GM19438 (cell line): ENCODE measurements around the gene PARL.

ENCODE experiments used
- ATAC-seq: cut with Tn5 transposase; IDR thresholded peaks from one replicate; pipeline ENCODE4 v1.9.1; 2021; ENCODE audit warnings: low read depth; ENCODE audit not compliant: unreplicated experiment

The PARL gene, protein sequence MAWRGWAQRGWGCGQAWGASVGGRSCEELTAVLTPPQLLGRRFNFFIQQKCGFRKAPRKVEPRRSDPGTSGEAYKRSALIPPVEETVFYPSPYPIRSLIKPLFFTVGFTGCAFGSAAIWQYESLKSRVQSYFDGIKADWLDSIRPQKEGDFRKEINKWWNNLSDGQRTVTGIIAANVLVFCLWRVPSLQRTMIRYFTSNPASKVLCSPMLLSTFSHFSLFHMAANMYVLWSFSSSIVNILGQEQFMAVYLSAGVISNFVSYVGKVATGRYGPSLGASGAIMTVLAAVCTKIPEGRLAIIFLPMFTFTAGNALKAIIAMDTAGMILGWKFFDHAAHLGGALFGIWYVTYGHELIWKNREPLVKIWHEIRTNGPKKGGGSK

DNA sequence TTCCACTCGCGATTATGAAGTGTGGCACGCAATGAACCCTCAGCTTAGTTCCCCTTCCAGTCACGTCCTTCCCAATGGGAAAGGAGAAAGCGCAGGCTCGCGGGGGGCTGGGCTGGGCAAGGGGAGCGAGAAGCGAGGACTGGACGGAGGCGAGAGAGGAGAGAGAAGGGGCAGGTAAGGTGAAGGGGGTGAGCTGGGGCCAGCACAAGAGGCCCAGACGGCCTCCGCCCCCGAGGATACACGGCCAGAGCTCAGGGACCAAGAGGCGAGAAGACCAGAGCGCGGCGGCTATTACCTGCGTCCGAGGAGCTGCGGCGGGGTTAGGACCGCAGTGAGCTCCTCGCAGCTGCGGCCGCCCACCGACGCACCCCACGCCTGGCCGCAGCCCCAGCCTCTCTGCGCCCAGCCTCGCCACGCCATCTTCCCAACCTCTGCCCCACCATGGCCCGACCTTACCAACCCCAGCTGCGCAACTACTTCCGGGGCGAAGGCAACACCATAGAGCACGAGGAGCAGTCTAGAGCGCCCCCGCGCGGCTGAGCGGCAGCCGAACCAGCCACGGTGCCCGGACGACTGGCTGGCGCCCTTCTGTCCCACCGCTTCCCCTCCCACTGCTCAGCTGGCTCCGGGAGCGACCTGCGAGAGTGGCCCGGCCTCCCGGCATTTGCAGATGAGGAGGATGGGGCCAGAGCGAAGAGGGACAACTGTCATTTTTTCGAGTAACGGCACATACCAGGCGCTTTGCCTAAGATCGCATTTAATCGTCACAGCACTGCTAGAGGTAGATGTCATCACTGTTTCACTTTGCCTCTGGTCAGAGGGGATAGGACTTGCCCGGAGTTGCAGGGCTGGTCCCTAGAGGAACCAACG lies at the start of gene PARL:
Gene PARL, minus strand, starts transcription at position 454 of the 870 bp plus-strand sequence. Its CDS starts 34 bp downstream, at position 420.
- ATAC-seq, result peak; percentile 100

DNA sequence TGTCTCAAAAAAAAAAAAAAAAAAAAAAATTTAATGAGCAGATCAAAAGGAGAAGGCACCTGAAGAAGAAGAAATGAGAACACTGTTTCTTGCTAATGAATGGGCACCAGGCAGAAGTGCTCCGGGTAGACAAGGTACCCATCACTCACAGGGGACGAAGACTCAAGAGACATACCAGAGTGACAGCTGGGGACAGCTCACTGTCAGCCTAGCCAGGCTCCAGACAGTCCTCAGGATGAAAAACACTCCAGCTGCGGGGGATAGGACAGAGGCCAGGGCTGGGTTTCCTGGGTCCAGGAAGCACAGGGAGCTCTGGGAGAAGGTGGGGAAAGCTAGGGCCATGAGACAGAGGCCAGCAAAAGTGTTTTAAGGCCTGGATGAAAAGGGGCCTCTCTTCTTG lies 48.5 kb upstream of the PARL start:
- no peak for ATAC-seq

DNA sequence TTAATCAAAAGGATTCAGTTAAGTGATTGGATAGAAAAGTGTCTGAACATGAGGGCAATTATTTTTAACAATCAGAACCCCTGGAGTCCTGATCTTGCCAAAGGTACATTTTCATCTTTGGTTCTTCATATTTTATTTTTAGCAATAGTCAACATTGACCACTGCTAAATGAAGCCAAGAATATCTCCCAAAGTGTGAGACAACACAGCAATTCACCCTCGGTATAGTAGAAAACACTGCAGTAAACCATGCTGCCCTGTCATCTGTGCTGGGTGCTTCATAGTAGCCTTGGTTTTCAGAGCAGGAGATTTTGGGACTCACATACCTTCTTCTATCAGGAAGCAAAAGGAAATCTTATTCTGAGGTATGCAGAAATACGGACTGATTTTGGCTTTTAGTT lies 47.2 kb upstream of the PARL start:
- ATAC-seq, result no peak

DNA sequence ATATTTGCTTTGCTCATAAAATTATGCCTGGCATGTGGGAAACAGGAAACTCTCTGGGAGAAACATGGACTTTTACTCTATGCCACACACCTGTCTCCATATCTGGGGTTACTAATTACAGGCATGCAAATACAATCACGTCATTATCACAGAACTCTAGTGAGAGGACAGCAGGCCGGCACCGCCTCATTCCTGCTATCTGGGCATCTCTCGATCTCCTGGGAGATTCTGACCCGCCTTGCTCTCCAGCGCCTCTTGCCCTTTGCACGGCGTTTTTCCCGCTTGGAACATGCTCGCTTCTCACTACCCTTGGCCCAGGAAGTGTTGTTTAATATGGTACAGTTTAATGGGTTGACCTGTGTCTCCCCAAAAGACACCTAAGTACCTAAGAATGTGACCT lies 45.4 kb upstream of the PARL start:
- no peak for ATAC-seq

DNA sequence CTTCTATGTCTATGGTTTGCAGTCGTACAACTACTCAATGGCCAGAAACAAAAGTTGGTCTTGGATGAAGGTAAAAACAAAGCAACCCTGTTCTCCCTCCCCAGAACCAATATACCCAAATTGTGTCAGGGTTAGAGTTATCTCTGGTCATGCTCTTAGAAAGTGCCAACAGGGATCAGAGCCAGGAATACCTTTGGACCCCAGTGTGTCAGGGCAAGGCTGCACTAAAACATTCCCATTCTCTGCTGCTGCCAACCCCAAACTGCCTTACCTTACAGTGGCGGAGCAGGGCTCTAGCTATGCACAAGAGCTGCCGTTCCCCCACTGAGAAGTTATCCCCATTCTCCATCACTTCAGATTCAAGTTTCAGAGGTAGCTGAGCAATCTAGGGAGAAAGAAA lies 42.4 kb upstream of the PARL start:
- no peak for ATAC-seq

DNA sequence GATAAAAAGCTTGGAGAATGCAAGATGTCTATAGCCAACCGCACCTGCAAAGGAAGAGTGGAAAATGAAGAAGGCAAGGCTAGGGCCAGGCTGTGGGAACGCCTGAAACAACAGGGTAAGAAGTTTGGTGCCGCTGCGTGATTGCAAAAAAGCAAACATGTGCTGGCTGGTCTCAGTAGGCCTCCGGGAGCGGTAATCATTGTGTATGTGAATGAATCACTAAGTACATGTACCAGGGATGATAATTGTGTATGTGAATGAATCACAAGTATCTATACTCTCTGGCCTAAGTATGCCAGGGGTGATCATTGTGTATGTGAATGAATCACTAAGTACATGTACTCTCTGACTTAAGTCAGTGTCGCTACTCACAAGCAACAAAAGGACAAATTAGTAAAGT lies 40.3 kb upstream of the PARL start:
- ATAC-seq, result no peak

DNA sequence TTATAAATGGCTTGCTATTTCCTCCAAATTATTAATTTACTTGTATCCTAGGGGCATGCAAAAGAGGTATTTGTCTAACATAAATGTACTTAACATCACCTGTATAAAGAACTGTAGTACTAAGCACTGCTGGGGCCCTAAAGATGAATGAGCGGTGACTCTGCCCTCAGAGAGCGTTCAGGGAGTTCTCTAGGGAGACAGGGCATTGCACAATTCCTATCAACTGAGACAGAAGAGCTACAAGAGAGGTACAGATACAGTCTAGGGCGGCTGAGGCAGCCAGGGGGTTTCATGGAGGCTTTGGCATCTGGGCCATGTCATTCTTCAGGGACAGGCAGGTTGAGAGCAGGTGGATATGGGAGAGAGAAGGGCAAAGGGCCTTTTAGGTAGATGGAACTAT lies 39.9 kb upstream of the PARL start:
- ATAC-seq, result no peak

DNA sequence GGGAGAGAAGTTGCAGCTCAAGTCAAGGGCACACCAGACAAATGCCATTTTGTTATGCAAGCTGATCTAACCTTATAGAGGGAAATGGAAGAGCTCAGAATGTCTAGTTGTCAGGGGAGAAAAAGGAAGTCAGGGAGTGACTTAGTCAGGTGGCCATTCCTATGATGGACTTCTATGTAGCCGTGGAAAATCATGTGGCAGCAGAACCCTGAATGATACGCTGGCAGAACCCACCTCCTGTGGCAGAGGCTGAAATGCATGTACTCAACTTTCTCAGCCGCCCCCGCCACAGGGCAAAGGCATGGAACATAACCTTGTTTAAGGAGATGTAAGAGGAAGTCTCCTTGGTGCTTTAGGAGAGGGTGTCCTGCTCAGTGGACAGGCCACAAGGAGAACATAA lies 37.7 kb upstream of the PARL start:
- ATAC-seq, result no peak

DNA sequence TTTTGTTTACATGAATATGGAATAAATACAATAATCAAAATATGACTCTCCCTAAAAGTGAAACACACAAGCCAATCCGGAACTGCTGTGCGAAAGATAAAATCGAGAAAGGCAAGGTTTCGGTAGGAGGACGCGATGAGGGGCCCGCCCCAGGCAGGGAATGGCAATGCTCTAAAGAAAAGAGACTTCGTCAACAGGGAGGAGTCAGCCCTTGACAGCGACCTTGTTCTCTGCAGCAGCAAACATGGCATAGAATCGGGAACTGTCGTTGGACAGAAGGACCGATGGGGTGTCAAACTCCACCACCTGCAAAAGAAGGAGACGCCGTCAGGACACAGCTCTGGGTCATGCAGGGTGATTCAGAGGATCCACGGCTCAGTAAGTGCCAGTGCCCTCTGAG lies 36.4 kb upstream of the PARL start:
- ATAC-seq, result no peak

DNA sequence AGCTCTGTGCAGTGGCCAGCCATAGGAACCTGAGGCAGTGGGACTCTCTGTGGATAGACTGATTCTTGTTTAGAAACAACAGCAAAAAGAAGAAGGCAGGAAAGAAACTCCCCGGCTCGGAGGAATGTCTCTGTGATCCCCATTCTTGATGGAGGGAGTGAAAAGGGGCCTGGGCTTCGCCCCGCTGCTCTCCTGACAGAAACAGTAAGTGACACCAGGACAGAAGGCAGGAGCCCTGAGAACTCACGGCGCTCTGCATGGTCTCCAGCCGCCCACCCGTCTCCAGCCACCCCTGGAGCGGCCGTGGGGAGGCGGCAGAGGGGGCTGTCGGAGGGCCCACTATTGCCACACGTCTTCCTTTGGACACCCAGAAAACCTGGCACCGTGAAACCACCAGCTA lies 35.7 kb upstream of the PARL start:
- ATAC-seq, result no peak

DNA sequence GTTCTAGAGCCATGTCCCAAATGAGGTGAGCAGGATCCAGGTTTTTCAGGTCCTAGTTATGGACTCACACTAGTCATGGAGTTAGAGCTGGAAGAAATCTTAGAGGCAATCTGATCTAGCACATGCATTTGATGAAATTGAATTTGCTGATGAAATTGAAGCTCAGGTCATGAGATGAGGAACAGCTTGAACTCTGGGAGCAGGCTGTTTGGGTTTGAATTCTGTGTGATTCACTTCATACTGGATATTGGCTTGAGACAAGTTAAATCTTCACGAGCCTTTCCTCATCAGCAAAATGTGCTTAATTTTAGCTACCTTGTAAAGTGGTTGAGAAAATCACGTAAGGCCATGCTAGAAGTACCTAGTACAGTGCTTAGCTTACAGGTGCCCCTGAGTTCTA lies 33.5 kb upstream of the PARL start:
- ATAC-seq, result no peak

DNA sequence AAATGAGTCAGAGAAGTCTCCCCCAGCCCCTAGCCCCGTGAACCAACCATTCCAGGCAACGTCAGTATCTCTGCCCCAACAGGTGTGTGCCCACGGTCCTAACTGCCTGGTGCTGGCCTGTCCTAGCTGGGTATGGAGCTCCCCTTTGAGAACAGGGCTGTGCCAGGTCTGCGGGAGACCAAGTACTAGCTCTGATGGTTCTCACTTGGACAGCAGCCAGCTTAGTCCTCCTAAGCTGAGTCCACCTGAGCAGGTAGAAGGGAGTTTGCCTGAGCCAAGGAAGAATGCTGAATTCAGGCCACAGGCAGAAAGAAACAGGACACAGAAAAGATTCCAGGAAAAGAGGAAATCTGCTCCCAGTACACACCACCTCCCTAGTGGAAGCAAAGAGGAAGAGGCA lies 33.1 kb upstream of the PARL start:
- no peak for ATAC-seq

DNA sequence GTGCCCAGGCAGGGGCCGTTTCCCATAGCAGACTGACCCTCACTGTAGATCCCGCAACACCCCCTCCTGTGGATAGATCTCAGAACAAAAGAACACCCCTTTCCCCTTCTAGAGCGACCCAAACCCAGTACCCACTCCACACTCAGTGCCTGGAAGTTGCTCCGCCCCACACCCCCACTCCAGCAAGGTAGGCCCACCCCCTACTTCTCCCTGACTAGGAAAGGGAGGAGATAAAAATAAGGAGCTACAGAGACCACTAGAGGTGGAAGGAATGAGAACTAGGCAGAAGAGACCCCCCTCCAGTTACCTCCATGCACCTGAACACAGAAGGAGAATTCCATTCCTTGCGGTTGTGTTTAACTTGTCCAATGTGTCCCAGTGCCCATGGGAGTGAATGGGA lies 30.2 kb upstream of the PARL start:
- no peak for ATAC-seq

DNA sequence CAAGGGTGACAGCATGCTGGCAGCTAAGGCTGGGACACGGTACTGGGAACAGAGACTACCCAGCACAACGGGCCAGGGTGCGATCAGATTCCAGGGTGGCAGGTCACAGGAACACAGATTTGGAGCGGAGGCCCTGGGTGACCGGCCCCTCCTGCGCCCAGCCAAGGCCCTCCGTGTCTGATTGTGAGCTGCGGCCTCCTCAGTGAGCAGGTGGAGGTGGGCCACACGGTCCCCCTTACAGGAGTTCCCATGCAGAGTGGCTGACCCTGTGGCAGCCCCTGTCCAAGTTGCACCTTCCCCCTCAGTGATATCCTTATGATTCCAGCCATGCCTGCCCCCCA lies 28.9 kb upstream of the PARL start:
- ATAC-seq, result no peak

DNA sequence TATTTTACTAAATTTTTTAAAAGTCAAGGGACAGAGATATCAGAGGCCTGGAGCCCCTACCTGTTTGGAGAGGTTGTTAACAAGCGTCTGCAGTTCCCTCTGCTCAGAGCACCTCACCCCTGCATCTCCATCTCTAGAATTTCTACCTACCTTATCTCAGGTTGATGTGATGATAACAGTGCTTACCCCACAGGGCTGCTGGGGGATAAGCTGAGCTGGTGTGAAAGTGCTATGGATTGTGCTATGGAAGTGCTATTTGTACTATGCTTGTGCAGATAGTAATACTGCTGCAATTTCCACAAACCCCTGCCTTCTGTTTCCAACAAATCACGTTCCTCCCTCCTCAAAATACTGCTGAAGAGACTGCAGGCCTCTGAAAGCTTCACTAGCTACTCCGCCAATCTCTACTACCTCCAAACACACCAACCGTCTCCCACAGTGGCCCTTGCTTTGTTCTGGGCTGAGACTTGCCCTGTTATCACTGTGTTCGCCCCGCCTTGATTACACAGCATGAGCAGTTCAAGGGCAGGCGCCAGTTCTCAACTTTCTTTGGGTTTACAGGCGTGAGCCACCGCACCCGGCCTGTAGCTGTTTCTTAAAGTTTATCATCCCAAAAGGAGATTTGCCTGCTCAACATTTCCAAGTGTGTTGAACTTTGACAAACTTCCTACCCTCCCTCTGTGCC lies 28.4 kb upstream of the PARL start:
- ATAC-seq, result no peak

DNA sequence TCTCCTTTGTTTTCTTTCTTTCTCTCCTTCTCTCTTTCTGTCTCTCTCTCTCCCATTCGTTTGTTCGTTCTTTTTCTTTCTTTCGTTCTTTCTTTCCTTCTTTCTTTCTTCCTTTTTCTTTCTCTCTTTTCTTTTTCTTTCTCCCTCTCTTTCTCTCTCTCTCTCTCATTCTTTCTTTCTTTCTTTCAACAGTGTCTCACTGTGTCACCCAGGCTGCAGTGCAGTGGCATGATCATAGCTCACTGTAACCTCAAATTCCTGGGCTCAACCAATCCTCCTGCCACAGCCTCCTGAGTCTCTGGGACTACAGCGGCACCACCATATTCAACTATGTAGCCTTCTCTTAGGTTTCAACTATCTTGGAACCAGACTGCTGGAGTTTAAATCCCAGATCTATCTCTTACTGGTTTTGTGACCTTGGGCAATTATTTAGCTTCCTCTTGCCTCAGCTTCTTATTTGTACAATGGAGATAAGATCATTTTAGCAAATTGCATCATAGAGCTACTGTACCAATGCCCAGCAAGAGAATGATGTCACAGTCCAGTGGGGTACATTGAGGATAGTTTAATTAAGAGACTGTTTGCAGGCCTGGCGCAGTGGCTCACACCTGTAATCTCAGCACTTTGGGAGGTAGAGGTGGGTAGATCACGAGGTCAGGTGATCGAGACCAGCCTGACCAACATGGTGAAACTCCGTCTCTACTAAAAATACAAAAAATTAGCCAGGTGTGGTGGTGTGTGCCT lies 27.3 kb upstream of the PARL start:
- ATAC-seq, result no peak

DNA sequence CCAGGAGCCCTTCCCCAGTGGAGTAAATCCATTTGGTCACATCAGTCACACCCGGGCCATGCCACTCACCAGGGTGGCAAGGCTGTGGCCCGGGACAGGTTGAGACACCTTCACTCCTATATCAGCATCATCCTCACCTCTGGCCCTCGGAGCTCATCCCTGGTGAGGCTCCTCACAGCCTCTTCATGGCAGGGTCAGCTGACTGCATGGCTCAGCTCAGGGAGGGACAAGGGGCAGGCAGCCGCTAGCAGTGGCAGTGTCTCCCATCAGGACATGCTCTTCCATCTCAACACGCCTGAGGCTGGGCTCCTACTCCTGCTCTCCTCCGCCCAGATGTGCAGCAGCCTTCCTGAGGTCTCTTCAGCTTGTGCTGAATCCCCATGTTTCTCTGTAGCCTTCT lies 26.4 kb upstream of the PARL start:
- no peak for ATAC-seq

DNA sequence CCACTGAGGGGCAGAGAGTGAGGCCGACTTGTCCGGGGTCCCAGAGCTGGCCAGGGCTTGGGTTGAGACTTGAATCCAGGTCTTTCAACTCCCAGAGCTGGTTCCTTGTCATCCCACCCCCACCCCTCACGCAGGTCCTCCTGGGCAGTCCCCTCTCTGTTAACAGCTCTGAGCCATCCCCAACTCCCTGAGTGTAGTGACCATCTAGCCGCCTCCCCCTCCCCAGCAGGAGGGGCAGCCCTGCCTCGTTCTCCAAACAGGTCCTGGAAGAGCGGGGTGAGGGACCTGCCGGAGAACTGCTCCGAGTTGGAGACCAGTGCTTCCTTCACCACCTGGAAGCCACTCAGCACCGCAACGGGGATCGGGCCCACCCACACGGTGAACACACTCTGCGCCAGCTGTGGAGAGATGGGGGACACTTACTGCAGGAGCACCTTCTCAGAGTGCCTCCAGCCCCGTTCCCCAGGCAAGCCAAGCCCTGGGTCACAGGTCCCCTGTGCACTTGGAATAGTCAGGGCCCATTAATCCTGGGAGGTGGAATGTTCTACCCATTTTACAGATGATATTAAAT lies 24.4 kb upstream of the PARL start:
- ATAC-seq, result no peak

DNA sequence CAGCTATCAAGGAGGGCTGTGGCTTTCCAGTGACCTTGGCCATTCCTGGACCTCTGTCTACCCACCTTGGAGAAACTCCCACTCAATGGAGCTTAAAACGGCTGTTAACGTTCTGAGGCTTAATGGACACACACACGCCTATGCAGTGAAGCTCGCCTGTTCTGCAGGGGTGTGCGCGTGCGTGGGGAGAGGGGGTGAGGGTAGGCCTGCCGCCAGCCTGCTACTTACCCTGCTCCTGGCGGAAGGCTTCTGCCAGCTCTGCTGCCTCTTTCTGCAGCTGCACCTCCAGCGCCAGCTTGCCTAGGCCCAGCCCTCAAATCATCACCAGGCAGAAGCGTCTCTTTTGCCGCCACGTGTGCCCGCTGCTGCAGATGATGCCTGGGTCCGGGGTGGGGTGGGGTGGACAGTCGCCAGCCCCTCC lies 23.2 kb upstream of the PARL start:
- ATAC-seq, result no peak

DNA sequence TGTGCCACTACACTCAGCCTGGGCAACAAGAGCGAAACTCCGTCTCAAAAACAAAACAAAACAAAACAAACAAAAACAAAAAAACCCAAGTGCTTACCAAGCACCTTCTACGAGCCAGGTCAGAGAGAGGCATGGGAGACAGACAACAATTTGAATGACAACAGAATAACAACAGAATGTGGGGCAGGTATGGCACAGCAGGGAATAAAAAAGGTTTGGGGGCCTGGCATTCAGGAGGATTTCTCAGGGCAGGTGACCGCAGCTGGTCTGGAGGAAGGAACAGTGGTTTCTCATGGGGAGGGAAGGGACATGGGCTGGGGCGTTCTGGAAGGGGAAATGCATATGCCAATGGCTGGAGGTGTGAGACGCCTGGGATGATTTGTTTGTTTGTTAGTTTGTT lies 22.5 kb upstream of the PARL start:
- no peak for ATAC-seq
